ENCODE results near the gene CACNA1H. TPM values are rescaled to one million over a fixed set of nuclear protein-coding genes. Genes with fewer than 3 reads are reported as not detected.

The CACNA1H gene
- total RNA-seq, 2 experiments from 2014 or later = 0.37 to 1.3 TPM

GRCh38 chr16:1153480-1154160, 714 bp downstream of the CACNA1H start:
- CTCF ChIA-PET = no interaction called here
- no peak for DNase-seq
- H3K9me3 Mint-ChIP-seq (ENCODE audit: low read depth) = no peaks in the 10 kb centered on the region

GRCh38 chr16:1154291-1154886, 1.5 kb downstream of the CACNA1H start:
- no peaks in the 10 kb centered on the region for H3K4me1 Mint-ChIP-seq
- H3K27me3 Mint-ChIP-seq = peaks cover 16% of the 10 kb centered on the region
- H3K9me3 Mint-ChIP-seq (ENCODE audit: low read depth) = no peaks in the 10 kb centered on the region
- no peak for DNase-seq
- no peak for ATAC-seq
- CTCF ChIA-PET = no interaction called here
- no peak overlapping the region for H3K4me3 Mint-ChIP-seq
- no peaks in the 10 kb centered on the region for H3K36me3 Mint-ChIP-seq
- no peak overlapping the region for H3K27ac Mint-ChIP-seq

More at GRCh38 chr16:1153480-1154160, 714 bp downstream of the CACNA1H start:
- no peak for ATAC-seq
- peaks cover 16% of the 10 kb centered on the region for H3K27me3 Mint-ChIP-seq
- no peak overlapping the region for H3K27ac Mint-ChIP-seq
- H3K4me3 Mint-ChIP-seq = no peak overlapping the region
- no peaks in the 10 kb centered on the region for H3K4me1 Mint-ChIP-seq
- no peaks in the 10 kb centered on the region for H3K36me3 Mint-ChIP-seq

- H3K27ac Mint-ChIP-seq = no peak overlapping the region
- CTCF ChIA-PET = no interaction called here
Measured at GRCh38 chr16:1154887-1155331, 2.0 kb downstream of the CACNA1H start.

GRCh38 chr16:1155353-1156054, 2.6 kb downstream of the CACNA1H start:
- H3K27ac Mint-ChIP-seq = no peak overlapping the region

More at GRCh38 chr16:1154887-1155331, 2.0 kb downstream of the CACNA1H start:
- H3K4me3 Mint-ChIP-seq = no peak overlapping the region
- DNase-seq (no peak), ATAC-seq (no peak)
- H3K4me1 Mint-ChIP-seq = no peaks in the 10 kb centered on the region
- peaks cover 16% of the 10 kb centered on the region for H3K27me3 Mint-ChIP-seq
- no peaks in the 10 kb centered on the region for H3K9me3 Mint-ChIP-seq (ENCODE audit: low read depth)
- H3K36me3 Mint-ChIP-seq = no peaks in the 10 kb centered on the region

GRCh38 chr16:1156055-1156982, 3.4 kb downstream of the CACNA1H start:
- ATAC-seq (no peak), DNase-seq (no peak)
- no peaks in the 10 kb centered on the region for H3K4me1 Mint-ChIP-seq
- no peaks in the 10 kb centered on the region for H3K9me3 Mint-ChIP-seq (ENCODE audit: low read depth)
- CTCF ChIA-PET = no interaction called here
- H3K27me3 Mint-ChIP-seq = peaks cover 14% of the 10 kb centered on the region
- H3K27ac Mint-ChIP-seq = no peak overlapping the region
- H3K36me3 Mint-ChIP-seq = no peaks in the 10 kb centered on the region
- no peak overlapping the region for H3K4me3 Mint-ChIP-seq

More at GRCh38 chr16:1155353-1156054, 2.6 kb downstream of the CACNA1H start:
- H3K9me3 Mint-ChIP-seq (ENCODE audit: low read depth) = no peaks in the 10 kb centered on the region
- H3K36me3 Mint-ChIP-seq = no peaks in the 10 kb centered on the region
- no peak overlapping the region for H3K4me3 Mint-ChIP-seq
- ATAC-seq = no peak
- H3K4me1 Mint-ChIP-seq = no peaks in the 10 kb centered on the region
- CTCF ChIA-PET = no interaction called here
- H3K27me3 Mint-ChIP-seq = peaks cover 16% of the 10 kb centered on the region
- DNase-seq = no peak

- H3K4me1 Mint-ChIP-seq = no peaks in the 10 kb centered on the region
Measured at GRCh38 chr16:1156983-1157638, 4.2 kb downstream of the CACNA1H start.

GRCh38 chr16:1157639-1158455, 4.9 kb downstream of the CACNA1H start:
- no peaks in the 10 kb centered on the region for H3K9me3 Mint-ChIP-seq (ENCODE audit: low read depth)
- CTCF ChIA-PET = interaction anchor here (0.7 kb wide), 1 partner anchor 13 kb away, joined by 3 read pairs; no protein-coding TSS in a partner anchor
- H3K4me1 Mint-ChIP-seq = no peaks in the 10 kb centered on the region
- H3K27ac Mint-ChIP-seq = no peak overlapping the region
- H3K4me3 Mint-ChIP-seq = no peak overlapping the region
- no peak for DNase-seq
- H3K36me3 Mint-ChIP-seq = no peaks in the 10 kb centered on the region
- no peak for ATAC-seq
- peaks cover 9% of the 10 kb centered on the region for H3K27me3 Mint-ChIP-seq

More at GRCh38 chr16:1156983-1157638, 4.2 kb downstream of the CACNA1H start:
- no peak for ATAC-seq
- no peak for DNase-seq
- H3K27ac Mint-ChIP-seq = no peak overlapping the region
- peaks cover 9% of the 10 kb centered on the region for H3K27me3 Mint-ChIP-seq
- H3K36me3 Mint-ChIP-seq = no peaks in the 10 kb centered on the region
- H3K4me3 Mint-ChIP-seq = no peak overlapping the region
- H3K9me3 Mint-ChIP-seq (ENCODE audit: low read depth) = no peaks in the 10 kb centered on the region
- CTCF ChIA-PET = no interaction called here

- no peak for ATAC-seq
- Mint-ChIP-seq H3K36me3 (no peaks in the 10 kb centered on the region), H3K4me1 (no peaks in the 10 kb centered on the region), H3K4me3 (no peak overlapping the region), H3K27me3 (peaks cover 9% of the 10 kb centered on the region), H3K9me3 (ENCODE audit: low read depth) (no peaks in the 10 kb centered on the region), H3K27ac (no peak overlapping the region)
- DNase-seq = no peak
- CTCF ChIA-PET = interaction anchor here (0.7 kb wide), 1 partner anchor 14 kb away, joined by 3 read pairs; no protein-coding TSS in a partner anchor
Measured at GRCh38 chr16:1158456-1159324, 5.8 kb downstream of the CACNA1H start.

- peaks cover 8% of the 10 kb centered on the region for H3K27me3 Mint-ChIP-seq
- ATAC-seq (no peak), DNase-seq (no peak)
- CTCF ChIA-PET = no interaction called here
- no peak overlapping the region for H3K4me3 Mint-ChIP-seq
- no peak overlapping the region for H3K27ac Mint-ChIP-seq
- H3K9me3 Mint-ChIP-seq (ENCODE audit: low read depth) = no peaks in the 10 kb centered on the region
- no peaks in the 10 kb centered on the region for H3K36me3 Mint-ChIP-seq
- no peaks in the 10 kb centered on the region for H3K4me1 Mint-ChIP-seq
Measured at GRCh38 chr16:1159325-1159972, 6.5 kb downstream of the CACNA1H start.

GRCh38 chr16:1159973-1160772, 7.3 kb downstream of the CACNA1H start:
- DNase-seq (no peak), ATAC-seq (no peak)
- no peaks in the 10 kb centered on the region for H3K4me1 Mint-ChIP-seq
- no peak overlapping the region for H3K4me3 Mint-ChIP-seq
- no peak overlapping the region for H3K27ac Mint-ChIP-seq
- H3K27me3 Mint-ChIP-seq = peaks cover 5% of the 10 kb centered on the region
- no peaks in the 10 kb centered on the region for H3K36me3 Mint-ChIP-seq
- no peaks in the 10 kb centered on the region for H3K9me3 Mint-ChIP-seq (ENCODE audit: low read depth)
- CTCF ChIA-PET = no interaction called here
